HG03378 (cell line): ENCODE measurements around the gene BRMS1L.
"Not testable (repeated sequence)": the region's sequence is repeated elsewhere in the genome, so short reads cannot be mapped to it uniquely, and the experiment has no call there.

Experiments used
- ATAC-seq: cut with Tn5 transposase; IDR thresholded peaks from one replicate; pipeline ENCODE4 v1.9.1; 2021; ENCODE audit warnings: mild to moderate bottlenecking, moderate library complexity; ENCODE audit not compliant: unreplicated experiment

The BRMS1L gene

DNA sequence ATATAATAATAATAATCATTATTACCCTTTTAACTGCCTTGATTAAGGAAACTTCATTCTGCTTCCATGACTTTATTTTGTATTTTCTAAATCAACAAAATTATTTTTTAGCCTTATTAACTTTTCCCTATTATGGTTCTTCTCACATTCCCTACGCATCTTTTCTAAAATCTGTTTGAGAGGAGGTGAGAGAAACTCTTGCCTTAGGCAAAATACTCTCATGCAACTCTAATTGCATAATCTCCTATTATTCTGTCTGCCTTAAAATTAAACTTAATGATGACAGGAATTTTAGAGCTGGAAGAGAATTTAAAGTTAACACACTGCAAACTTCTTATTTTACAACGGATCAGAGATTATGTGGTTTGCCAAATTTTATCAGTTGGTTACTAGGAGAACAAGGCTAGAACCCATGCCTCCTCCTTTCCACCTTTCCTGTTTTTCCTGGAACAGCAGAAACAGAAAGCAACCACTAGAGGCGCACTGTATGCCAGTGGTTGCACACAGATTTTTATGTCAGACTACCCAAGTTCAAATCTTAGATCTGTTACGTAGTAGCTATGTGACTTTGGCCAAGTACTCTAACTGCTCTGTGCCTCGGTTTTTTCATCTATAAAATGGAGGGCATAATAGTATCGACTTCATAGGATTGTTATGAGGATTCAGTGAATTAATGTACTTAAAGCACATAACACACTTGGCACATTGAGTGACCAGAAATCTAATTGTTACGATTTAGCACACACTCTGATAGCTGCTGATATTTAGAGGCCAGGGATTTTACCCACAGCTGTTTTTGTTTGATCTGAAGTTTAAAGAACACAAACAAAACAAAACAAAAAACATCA lies 4.3 kb upstream of the BRMS1L start:
- ATAC-seq: no peak

DNA sequence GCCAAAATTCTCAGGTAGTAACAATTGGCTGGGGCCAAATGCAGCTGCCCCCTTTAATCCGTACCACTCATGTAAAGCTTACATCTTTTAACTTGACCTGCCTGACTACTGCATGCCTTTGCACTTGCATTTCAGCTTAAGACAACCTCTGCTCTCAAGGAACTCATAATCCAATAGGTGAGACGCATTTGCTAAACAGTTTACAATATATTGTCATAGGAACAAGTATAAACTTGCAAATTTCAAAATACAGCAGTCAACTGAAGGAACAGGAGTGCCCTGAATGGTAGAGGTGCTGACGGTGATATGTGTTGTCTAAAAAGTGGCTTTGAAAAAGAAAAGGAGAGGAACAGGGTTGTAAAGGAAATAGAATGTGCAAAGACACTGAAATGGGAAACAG lies 3.6 kb upstream of the BRMS1L start:
- ATAC-seq: no peak

DNA sequence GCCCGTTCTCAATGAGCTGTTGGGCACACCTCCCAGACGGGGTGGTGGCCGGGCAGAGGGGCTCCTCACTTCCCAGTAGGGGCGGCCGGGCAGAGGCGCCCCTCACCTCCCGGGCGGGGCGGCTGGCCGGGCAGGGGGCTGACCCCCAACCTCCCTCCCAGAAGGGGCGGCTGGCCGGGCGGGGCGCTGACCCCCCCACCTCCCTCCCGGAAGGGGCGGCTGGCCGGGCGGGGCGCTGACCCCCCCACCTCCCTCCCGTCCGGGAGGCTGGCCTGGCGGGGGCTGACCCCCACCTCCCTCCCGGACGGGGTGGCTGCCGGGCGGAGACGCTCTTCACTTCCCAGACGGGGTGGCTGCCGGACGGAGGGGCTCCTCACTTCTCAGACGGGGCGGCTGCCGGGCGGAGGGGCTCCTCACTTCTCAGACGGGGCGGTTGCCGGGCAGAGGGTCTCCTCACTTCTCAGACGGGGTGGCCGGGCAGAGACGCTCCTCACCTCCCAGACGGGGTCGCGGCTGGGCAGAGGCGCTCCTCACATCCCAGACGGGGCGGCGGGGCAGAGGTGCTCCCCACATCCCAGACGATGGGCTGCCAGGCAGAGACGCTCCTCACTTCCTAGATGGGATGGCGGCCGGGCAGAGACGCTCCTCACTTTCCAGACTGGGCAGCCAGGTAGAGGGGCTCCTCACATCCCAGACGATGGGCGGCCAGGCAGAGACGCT lies 1.5 kb upstream of the BRMS1L start:
- ATAC-seq: not testable (repeated sequence)

DNA sequence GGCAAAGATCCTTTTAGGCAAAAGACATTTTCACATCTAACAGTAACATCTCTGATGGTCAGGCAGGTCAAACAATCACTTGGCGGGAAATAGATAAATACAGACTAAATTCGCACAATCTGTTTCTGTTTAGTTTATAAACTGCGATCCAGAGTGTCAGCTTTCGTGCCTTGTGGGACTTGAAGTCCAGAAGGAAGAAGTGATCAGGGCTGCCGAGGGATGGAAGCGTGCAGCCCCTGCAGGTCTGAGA lies 245 bp upstream of the BRMS1L start:
- no peak for ATAC-seq

DNA sequence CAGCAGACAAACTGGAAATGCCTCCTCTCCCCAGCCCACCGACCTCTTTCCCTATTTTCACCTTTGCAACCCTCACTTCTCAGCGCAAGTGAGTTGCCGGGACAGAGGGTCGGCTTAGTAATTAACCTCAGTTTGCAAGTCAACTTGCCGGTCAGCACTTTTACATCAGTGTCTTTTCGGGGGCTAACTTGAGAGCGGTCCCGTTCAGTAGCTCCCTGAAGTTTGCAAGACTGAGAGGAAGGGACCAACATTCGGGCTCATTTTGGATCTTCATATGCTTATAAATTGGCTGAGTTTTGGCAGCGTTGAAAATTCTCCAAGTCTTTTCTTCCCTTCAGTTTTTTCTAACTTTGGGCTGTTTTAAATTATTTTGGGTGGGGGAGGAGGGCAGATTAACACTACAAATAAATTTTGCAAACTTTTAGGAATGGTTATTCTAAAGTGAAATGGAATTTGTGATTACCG lies 846 bp downstream of the BRMS1L start:
- ATAC-seq: peak; percentile 3

DNA sequence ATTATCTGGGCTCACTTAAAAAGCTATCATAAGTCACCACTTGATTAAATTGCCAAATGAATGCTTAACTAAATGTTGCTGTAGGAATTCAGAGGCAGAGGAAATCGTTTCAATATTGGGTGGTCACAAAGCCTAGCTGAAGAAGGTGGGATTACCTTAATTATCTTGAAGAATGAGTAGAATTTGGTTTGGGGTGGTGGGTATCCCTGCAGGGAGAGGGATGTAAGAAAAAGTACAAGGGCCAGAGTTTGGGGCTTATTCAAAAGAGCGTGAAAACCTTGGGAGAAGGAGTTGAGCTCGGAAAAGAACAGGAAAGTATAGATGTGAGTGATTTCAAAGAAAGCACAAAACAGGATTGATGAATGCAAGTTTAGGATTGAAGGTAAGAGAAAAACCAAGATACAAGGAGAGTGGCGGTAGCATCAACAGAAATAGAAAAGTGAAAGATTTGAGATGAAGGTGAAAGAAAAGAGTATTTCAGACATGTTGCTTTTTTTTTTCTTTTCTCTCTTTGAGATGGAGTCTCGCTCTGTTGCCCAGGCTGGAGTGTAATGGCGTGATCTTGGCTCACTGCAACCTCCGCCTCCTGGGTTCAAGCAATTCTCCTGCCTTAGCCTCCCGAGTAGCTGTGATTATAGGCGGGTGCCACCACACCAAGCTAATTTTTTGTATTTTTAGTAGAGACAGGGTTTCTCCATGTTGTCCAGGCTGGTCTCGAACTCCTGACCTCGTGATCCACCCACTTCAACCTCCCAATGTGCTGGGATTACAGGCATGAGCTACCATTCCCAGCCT lies 1.7 kb downstream of the BRMS1L start:
- ATAC-seq: no peak

DNA sequence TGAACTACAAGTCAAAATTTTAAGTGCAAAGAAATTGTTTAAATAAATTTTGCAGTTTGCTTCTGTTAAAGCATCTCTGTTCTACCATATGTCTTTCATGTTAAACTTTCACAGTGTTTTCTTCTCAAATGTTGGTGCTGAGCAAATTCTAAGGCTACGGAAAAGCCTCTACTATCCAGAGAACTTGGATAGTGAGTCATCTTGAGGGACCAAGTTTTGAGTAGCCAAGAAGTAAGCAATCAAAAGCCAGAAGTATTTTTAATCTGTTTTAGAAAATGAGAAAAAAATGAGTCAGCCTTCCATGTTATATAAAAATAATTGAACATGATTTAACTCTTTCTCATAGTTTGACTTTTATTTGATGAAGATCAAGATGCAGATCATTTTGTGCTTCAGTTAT lies 3.3 kb downstream of the BRMS1L start:
- no peak for ATAC-seq

DNA sequence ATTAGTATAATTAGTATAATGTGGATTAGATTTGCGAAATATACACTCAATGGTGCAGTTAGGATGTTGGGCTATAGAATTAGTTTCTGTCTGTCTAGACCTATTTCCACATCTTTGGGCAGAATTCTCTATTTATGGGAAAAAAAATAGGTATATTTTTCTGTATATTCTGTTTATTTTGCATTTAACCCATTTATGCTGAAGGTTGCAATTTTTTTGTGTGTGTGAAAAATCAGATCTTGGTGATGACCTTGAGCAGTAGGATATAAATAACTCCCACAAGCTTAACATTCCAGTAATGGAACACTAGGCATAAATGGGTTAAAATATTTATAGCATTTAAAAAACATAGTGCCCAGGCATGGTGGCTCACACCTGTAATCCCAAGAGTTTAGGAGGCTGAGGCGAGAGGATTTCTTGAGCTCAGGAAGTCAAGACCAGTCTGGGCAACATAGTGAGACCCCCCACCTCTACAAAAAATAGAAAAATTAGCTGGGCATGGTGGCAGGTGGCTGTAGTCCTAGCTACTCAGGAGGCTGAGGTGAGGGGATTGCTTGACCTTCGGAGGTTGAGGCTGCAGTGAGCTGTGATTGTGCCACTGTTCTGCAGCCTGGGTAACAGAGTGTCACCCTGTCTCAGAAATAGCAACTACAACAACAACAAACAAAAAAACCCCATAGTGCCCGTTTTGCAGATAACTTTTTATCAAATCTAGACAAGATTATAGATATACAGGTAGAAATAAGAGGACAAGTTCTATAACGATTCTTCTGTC lies 9.3 kb downstream of the BRMS1L start:
- ATAC-seq: no peak

DNA sequence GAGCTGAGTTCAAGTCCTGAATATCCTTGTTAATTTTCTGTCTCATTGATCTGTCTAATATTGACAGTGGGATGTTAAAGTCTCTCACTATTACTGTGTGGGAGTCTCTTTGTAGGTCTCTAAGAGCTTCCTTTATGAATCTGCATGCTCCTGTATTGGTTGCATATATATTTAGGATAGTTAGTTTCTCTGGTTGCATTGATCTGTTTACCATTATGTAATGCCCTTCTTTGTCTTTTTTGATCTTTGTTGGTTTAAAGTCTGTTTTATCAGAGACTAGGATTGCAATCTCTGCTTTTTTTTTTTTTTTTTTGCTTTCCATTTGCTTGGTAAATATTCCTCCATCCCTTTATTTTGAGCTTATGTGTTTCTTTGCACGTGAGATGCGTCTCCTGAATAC lies 15.6 kb downstream of the BRMS1L start:
- not testable (repeated sequence) for ATAC-seq

DNA sequence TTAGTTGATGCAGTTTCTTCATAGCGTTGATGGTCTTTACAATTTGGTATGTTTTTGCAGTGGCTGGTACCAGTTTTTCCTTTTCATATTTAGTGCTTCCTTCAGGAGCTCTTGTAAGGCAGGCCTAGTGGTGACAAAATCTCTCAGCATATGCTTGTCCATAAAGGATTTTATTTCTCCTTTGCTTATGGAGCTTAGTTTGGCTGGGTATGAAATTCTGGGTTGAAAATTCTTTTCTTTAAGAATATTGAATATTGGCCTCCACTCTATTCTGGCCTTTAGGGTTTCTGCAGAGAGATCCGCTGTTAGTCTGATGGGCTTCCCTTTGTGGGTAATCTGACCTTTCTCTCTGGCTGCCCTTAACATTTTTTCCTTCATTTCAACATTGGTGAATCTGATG lies 16.1 kb downstream of the BRMS1L start:
- ATAC-seq: not testable (repeated sequence)

DNA sequence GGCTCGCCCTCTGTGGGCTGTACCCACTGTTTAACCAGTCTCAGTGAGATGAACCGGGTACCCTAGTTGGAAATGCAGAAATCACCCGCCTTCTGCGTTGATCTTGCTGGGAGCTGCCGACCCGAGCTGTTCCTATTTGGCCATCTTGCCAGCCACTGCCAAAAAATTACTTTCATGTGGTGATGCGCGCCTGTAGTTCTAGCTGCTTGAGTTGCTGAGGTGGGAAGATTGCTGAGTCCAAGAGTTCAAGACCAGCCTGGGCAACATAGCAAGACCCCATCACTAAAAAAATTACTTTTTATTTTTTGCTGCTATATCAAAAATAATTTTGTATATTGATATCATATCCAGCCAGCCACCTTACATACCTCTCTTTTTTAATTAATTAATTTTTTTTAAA lies 18.4 kb downstream of the BRMS1L start:
- ATAC-seq: no peak

DNA sequence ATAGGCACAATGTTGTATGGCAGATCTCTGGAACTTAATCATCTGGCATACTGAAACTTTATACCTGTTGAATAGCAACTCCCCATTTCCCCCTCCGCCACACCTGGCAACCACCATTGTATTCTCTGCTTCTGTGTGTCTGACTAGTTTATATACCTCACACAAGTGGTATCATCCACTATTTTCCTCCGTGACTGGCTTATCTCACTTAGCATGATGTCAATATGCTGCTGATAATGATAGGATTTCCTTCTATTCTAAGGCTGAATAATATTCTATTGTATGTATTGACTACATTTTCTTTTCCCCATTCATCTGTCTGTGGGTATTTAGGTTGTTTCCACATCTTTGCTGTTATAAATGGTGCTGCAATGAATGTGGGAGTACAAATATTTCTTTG lies 21.5 kb downstream of the BRMS1L start:
- no peak for ATAC-seq

DNA sequence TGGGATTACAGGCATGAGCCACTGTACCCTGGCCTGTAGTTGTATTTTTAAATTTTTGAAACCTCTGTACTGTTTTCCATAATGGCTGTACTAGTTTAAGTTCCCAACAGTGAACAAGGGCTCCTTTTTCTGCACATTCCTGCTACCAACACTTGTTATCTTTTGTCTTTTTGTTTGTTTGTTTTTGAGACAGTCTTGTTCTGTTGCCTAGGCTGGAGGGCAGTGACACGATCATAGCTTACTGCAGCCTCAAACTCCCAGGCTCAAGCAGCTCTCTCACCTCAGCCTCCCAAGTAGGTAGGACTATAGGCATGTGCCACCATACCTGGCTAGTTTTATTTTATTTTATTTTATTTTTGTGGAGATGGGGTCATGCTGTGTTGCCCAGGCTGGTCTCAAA lies 23.0 kb downstream of the BRMS1L start:
- ATAC-seq: no peak

DNA sequence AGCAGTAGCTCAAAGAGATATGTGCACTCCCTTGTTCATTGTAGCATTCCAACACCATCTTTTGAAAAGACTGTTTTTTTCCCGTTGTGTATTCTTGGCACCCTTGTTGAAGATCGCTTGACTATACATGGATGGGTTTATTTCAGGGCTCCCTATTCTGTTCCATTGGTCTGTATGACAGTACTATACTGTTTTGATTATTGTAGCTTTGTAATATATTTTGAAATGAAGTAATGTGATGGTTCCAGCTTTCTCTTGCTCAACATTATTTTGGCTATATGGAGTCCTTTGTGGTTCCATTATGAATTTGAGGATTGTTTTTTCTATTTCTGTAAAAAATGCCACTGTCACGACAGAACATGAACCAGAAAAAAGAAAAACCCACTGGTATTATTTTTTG lies 25.7 kb downstream of the BRMS1L start:
- no peak for ATAC-seq

DNA sequence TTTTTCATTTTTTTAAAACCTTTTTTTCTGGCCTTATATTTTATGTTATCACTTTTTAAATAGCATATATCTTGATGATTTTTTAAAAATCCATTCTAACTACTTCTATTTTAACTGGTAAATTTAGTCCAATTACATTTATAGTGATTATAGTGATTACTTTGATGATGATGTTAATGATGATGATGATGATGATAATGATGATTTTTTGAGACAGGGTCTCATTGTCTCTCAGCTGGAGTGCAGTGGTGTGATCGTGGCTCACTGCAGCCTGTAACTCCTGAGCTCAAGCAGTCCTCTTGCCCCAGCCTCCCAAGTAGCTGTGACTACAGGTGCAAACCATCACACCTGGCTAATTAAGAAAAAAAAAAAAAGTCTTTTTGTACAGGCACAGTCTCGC lies 27.1 kb downstream of the BRMS1L start:
- ATAC-seq: no peak

DNA sequence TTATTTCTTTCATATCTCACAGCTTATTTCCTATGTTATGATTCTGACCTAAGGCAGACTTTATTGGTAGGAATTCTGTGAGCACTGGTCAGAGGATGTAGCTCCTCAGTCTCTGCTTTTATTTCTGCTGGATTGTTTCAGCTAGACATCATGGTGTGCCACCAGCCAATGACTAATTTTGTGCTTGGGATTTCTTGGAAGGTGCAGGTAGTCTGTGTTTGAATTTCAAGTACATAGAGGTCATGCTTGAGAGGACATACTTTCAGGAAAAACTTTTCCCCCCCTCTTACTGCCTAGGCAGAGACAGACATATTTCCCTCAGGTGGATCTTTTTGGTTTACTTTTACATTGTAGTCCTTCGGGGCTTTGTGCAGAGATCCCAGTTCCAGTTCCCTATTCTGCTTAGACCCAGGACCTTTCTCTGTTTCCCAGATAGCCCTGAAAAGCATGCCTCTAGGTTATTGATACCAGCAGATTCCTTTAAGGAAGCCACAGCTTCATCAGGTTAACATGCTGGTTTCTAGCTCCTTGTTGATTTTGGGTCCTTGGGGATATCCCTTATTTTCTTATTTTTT lies 28.6 kb downstream of the BRMS1L start:
- ATAC-seq: no peak

DNA sequence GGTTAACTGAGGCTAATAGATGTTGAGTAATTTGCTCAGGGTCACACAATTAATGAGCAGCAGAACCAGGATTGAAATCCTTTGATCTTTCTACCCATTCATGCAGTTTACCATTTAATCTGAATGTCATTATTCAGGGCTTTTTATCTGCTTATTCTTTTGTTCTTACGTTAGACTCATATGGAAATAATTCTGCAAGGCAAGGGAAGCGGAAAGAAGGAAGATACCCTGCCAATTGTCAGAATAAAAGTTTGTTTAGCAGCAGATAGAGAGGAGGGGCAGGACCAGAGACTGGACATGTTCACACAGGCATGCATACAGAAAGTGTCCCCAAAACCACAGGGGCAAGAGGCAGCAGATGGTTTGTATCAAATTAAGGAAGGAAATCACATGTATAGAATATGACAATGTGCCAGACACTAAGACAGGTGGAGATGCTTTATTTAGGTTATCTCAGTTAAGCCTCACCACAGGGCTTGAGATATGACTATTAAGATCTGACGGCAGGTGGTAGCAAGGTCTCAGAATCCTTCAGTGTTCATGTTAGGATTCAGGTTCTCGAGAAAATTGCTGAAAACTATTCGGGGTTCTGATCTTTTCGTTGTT lies 29.8 kb downstream of the BRMS1L start:
- ATAC-seq: peak; percentile 97

DNA sequence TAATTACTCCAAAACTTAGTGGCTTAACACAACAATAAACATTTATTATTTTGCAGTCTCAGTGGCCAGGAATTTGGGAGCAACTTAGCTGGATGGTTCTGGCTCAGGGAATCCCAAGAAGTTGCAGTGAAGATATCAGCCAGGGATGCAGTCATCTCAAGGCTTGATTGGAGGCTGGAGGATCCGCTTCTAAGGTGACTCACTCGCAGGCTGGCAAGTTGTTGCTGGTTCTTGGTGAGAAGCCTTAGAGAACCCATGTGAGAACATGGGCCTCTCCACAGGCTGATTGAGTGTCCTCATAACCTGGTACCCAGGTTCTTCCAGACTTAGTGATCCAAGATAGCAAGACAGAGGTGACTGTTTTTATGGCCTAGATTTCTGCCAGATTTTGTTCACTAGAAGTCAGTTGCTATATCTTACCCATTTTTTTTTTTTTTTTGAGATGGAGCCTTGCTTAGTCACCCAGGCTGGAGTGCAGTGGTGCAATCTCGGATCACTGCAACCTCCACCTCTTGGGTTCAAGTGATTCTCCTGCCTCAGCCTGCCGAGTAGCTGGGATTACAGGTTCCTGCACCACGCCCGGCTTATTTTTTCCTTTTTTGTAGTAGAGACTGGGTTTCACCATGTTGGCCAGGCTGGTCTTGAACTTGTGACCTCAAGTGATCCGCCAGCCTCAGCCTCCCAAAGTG lies 32.5 kb downstream of the BRMS1L start:
- no peak for ATAC-seq

DNA sequence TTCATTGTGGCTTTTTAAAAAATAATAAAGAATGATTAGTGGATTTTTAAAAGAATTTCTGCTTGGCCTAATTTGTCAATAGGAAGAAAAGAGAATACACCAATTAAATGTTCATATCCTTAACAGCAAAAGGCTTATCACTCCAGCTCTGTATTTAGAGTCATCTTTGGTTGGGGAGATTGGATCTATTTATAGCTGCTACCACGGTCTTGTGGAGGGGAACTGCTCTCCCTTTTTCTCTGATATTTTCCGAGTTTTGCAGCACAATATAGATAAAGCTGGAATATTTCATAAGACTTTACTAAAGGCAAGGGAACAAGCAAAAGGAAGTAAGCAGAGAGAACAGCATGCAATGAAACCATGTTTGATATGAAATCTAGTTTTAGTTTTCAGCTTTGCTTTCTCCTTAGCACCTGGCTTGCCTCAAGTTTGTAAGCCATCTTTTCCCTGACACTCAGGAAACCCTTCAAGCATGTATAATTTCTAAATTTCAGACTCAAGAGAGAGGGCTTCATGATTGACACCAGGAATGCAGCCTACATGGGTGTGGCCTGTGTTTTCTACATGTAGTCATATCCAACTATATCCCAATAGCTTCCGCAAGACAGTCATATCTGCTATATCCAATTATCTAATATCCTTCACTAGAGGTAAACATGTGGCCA lies 35.2 kb downstream of the BRMS1L start:
- peak; percentile 58 for ATAC-seq
